ENCODE data around the gene SYNPO2. TPM values are rescaled to one million over a fixed set of nuclear protein-coding genes. Genes with fewer than 3 reads are reported as not detected.

Gene SYNPO2
- total and polyA plus RNA-seq, 10 of the 15 experiments (the other 5 are each of a cell fraction or from before 2014, with no cell fraction given): 0.04 to 0.34 (median 0.28) TPM

DNA sequence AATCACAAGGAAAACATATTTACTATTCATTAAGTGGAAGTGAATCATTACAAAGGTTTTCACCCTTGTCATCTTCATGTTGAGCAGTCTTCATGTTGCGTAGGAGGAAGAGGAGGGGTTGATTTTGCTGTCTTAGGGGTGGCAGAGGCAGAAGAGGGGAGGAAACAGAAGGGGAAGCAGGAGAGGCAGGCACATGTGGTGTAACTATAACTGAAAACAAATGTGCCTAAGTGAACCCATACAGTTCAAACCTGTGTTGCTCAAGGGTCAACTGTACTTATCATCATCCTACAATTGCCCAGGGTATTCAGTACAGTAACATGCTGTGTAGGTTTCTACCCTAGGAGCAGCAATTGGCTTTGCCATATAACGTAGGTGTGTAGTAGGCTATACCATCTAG is 47.2 kb downstream of the SYNPO2 start:
- ATAC-seq: no peak
- POLR2A ChIA-PET: no interaction called here
- in situ Hi-C loops (cut with MboI): no loop called here
- CTCF ChIA-PET: no interaction called here
- SMC1A ChIA-PET (ENCODE audit: uncharacterized antibody, unreplicated experiment): no interaction called here
- H3K4me3 ChIP-seq: no peak overlapping the region
- no peak for FAIRE-seq
- RAD21 ChIA-PET (ENCODE audit: unreplicated experiment): no interaction called here
- H3K4me2 ChIP-seq (ENCODE audit: control insufficient read depth, insufficient read depth): no peak overlapping the region
- no peaks in the 10 kb centered on the region for H3K9me3 ChIP-seq (replicated peaks; ENCODE audit: control insufficient read depth, insufficient read depth, low read length)
- no peak for DNase-seq (ENCODE audit: low read depth, low spot score)
- no peaks in the 10 kb centered on the region for H4K20me1 ChIP-seq (ENCODE audit: control insufficient read depth, insufficient read depth)
- H3K79me2 ChIP-seq (ENCODE audit: control insufficient read depth, insufficient read depth, low read length): no peaks in the 10 kb centered on the region
- no peak overlapping the region for H2AFZ ChIP-seq (ENCODE audit: control insufficient read depth, low read depth, low read length)
- H3K4me1 ChIP-seq (ENCODE audit: control insufficient read depth, insufficient read depth, low read length): no peaks in the 10 kb centered on the region
- peaks cover 2% of the 10 kb centered on the region in 2 experiments; a peak in 2 of 4 replicates for H3K27me3 ChIP-seq (replicated peaks in 1 of 2; ENCODE audit: control insufficient read depth in 2 of 2, insufficient read depth in 2 of 2, low read length in 1 of 2)
- TF ChIP-seq, protein P1, sequence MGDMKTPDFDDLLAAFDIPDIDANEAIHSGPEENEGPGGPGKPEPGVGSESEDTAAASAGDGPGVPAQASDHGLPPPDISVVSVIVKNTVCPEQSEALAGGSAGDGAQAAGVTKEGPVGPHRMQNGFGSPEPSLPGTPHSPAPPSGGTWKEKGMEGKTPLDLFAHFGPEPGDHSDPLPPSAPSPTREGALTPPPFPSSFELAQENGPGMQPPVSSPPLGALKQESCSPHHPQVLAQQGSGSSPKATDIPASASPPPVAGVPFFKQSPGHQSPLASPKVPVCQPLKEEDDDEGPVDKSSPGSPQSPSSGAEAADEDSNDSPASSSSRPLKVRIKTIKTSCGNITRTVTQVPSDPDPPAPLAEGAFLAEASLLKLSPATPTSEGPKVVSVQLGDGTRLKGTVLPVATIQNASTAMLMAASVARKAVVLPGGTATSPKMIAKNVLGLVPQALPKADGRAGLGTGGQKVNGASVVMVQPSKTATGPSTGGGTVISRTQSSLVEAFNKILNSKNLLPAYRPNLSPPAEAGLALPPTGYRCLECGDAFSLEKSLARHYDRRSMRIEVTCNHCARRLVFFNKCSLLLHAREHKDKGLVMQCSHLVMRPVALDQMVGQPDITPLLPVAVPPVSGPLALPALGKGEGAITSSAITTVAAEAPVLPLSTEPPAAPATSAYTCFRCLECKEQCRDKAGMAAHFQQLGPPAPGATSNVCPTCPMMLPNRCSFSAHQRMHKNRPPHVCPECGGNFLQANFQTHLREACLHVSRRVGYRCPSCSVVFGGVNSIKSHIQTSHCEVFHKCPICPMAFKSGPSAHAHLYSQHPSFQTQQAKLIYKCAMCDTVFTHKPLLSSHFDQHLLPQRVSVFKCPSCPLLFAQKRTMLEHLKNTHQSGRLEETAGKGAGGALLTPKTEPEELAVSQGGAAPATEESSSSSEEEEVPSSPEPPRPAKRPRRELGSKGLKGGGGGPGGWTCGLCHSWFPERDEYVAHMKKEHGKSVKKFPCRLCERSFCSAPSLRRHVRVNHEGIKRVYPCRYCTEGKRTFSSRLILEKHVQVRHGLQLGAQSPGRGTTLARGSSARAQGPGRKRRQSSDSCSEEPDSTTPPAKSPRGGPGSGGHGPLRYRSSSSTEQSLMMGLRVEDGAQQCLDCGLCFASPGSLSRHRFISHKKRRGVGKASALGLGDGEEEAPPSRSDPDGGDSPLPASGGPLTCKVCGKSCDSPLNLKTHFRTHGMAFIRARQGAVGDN (IDR thresholded peaks at IDR 0.05): no peak
- TF ChIP-seq, protein P2, sequence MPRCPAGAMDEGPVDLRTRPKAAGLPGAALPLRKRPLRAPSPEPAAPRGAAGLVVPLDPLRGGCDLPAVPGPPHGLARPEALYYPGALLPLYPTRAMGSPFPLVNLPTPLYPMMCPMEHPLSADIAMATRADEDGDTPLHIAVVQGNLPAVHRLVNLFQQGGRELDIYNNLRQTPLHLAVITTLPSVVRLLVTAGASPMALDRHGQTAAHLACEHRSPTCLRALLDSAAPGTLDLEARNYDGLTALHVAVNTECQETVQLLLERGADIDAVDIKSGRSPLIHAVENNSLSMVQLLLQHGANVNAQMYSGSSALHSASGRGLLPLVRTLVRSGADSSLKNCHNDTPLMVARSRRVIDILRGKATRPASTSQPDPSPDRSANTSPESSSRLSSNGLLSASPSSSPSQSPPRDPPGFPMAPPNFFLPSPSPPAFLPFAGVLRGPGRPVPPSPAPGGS (IDR thresholded peaks at IDR 0.05; ENCODE audit: borderline replicate concordance, insufficient read depth, low read depth, low read length, poor library complexity, severe bottlenecking): no peak
- no peak for TF ChIP-seq POLR2A (IDR thresholded peaks at IDR 0.05; ENCODE audit: low read depth, low read length)
- no peak for TF ChIP-seq KDM1A (IDR thresholded peaks at IDR 0.05; ENCODE audit: borderline replicate concordance)
- no peak for TF ChIP-seq MYB (IDR thresholded peaks at IDR 0.05; ENCODE audit: borderline replicate concordance, low read depth, low read length)
- no peak for TF ChIP-seq IKZF2 (IDR thresholded peaks at IDR 0.05)
- no peak for TF ChIP-seq BACH1 (IDR thresholded peaks at IDR 0.05; ENCODE audit: borderline replicate concordance)
- TF ChIP-seq ZBED1 (IDR thresholded peaks at IDR 0.05; ENCODE audit: borderline replicate concordance): no peak
- TF ChIP-seq, protein P3, sequence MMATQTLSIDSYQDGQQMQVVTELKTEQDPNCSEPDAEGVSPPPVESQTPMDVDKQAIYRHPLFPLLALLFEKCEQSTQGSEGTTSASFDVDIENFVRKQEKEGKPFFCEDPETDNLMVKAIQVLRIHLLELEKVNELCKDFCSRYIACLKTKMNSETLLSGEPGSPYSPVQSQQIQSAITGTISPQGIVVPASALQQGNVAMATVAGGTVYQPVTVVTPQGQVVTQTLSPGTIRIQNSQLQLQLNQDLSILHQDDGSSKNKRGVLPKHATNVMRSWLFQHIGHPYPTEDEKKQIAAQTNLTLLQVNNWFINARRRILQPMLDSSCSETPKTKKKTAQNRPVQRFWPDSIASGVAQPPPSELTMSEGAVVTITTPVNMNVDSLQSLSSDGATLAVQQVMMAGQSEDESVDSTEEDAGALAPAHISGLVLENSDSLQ (IDR thresholded peaks at IDR 0.05): no peak
- no peak for TF ChIP-seq YBX1 (IDR thresholded peaks at IDR 0.05)
- TF ChIP-seq KAT2A (conservative IDR thresholded peaks at IDR 0.05; ENCODE audit: control insufficient read depth, low read depth, low read length): no peak
- no peak overlapping the region for H3K9ac ChIP-seq (ENCODE audit: control insufficient read depth, insufficient read depth, low read length)
- no peak overlapping the region for H3K27ac ChIP-seq (ENCODE audit: control insufficient read depth, insufficient read depth)
- intact Hi-C loops (cut with micrococcal nuclease; ENCODE audit: unreplicated experiment): no loop called here
- no TSS peak for BruUV-seq (replicated peaks)
- no peaks in the 10 kb centered on the region for H3K36me3 ChIP-seq (ENCODE audit: control insufficient read depth in 2 of 2, insufficient read depth in 2 of 2, low read length in 1 of 2)
- WGBS (ENCODE audit: insufficient coverage, insufficient replicate concordance, low lambda C conversion rate, missing lambda C conversion rate): 12% methylated on average over 2 of the region's 2 CpGs

All from GM12878 (cell line).